CD8-positive, alpha-beta memory T cell (primary cell): Measurements from ENCODE around the gene SLC38A9. TPM values are rescaled to one million over a fixed set of nuclear protein-coding genes. Genes with fewer than 3 reads are reported as not detected.

Experiments used
- CTCF ChIA-PET: fragments of 350-600 bp; sonication (Branson Sonifier 250); formaldehyde crosslinking; loops from one replicate; lab custom pipeline; 2021; ENCODE audit warnings: antibody characterized with exemption; lab: Charles Lee
- POLR2A ChIA-PET: fragments of 350-600 bp; sonication (Branson Sonifier 250); formaldehyde crosslinking; loops from one replicate; lab custom pipeline; 2021; ENCODE audit warnings: antibody characterized with exemption; lab: Charles Lee
- DNase-seq, 5 donors: peaks; one replicate each; pipeline versions ENCODE4 v3.0.0 to v3.0.0-alpha.2; 2020 to 2022; ENCODE audit warnings: mixed read lengths in 1 of 5
- H3K27ac ChIP-seq: one replicate; pipeline ENCODE4 v1.7.0; 2013; ENCODE audit warnings: low read depth, mild to moderate bottlenecking, low read length, moderate library complexity
- H3K27me3 ChIP-seq: 2 replicates; pipeline ENCODE4 v1.7.0; 2013; ENCODE audit warnings: low read length, mild to moderate bottlenecking; ENCODE audit not compliant: insufficient read depth, poor library complexity, severe bottlenecking
- H3K36me3 ChIP-seq: 2 replicates; pipeline ENCODE4 v1.7.0; 2013; ENCODE audit warnings: mild to moderate bottlenecking, low read length, moderate library complexity; ENCODE audit not compliant: insufficient read depth
- H3K4me1 ChIP-seq: 2 replicates; pipeline ENCODE4 v1.7.0; 2013; ENCODE audit warnings: mild to moderate bottlenecking, low read length, moderate library complexity; ENCODE audit not compliant: insufficient read depth
- H3K4me3 ChIP-seq: 2 replicates; pipeline ENCODE4 v1.7.0; 2013; ENCODE audit warnings: mild to moderate bottlenecking, low read length
- H3K9me3 ChIP-seq: 2 replicates; pipeline ENCODE4 v1.7.0; 2013; ENCODE audit warnings: mild to moderate bottlenecking, low read length
- H3K27ac Mint-ChIP-seq, 8 donors: one replicate each; pipeline ENCODE4 v1.8.0; 2020 to 2021; ENCODE audit warnings: mixed read lengths in 8 of 8, mild to moderate bottlenecking in 6 of 8, inconsistent platforms in 3 of 8, moderate library complexity in 3 of 8
- H3K27me3 Mint-ChIP-seq, 2 donors: one replicate each; pipeline ENCODE4 v1.8.0; 2020 to 2021; ENCODE audit warnings: mixed read lengths in 2 of 2, mild to moderate bottlenecking in 1 of 2, moderate library complexity in 1 of 2
- H3K36me3 Mint-ChIP-seq, 3 donors: one replicate each; pipeline ENCODE4 v1.8.0; 2020 to 2021; ENCODE audit warnings: mixed read lengths in 3 of 3, inconsistent platforms in 1 of 3, mild to moderate bottlenecking in 1 of 3
- H3K4me1 Mint-ChIP-seq, 3 donors: one replicate each; pipeline ENCODE4 v1.8.0; 2020 to 2021; ENCODE audit warnings: mixed read lengths in 3 of 3, inconsistent platforms in 1 of 3, mild to moderate bottlenecking in 1 of 3
- H3K4me3 Mint-ChIP-seq, 7 donors: one replicate each; pipeline ENCODE4 v1.8.0; 2020 to 2021; ENCODE audit warnings: mixed read lengths in 7 of 7, mild to moderate bottlenecking in 6 of 7, moderate library complexity in 4 of 7, inconsistent platforms in 2 of 7
- H3K9me3 Mint-ChIP-seq, 5 donors: one replicate each; pipeline ENCODE4 v1.8.0; 2020 to 2022; ENCODE audit warnings: mixed read lengths in 5 of 5, mild to moderate bottlenecking in 3 of 5, moderate library complexity in 2 of 5, inconsistent platforms in 1 of 5
- polyA plus RNA-seq: library from polyadenylated mRNA; unstranded; fragments of 300-500 nt; fragmentation: Illumina TruSeq; gene quantifications from one replicate; pipeline ENCODE4 v1.2.3, GENCODE V29; 2021
- total RNA-seq, 2 experiments: library from RNA; stranded (reverse); gene quantifications; one replicate each; pipeline ENCODE4 v1.2.3, GENCODE V29; 2021

Gene SLC38A9
- total and polyA plus RNA-seq, 3 experiments from 2014 or later: 13.6 to 23.4 (median 21.3) TPM

DNA sequence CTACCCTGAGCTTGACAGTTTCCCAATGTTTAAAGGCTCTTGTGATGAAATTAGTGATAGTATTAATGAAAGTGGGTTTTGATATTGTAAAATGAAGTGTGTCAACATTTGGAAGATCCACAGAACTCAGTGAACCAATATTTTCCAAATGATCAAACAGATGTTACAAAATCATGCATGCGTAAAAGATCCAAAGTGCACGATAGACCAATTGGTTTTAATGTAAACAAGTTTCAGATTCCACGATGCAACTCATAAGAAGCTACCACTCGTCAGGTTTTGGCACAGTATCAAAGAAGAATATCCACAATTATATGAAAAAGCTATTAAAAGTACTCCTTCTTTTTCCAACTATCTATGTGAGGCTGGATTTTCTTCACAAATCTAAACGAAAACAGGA is 82.3 kb downstream of the SLC38A9 start:
- Mint-ChIP-seq H3K36me3 (peaks cover 10 to 43% (median 25%) of the 10 kb centered on the region in 3 donors), H3K9me3 (no peaks in the 10 kb centered on the region), H3K4me1 (peaks cover 0 to 7% (median 5%) of the 10 kb centered on the region in 3 donors), H3K27ac (no peak overlapping the region), H3K27me3 (no peaks in the 10 kb centered on the region), H3K4me3 (no peak overlapping the region)
- Histone ChIP-seq H3K36me3 (no peaks in the 10 kb centered on the region), H3K27ac (no peak overlapping the region), H3K9me3 (no peaks in the 10 kb centered on the region), H3K4me1 (peaks cover 7% of the 10 kb centered on the region), H3K4me3 (no peak overlapping the region), H3K27me3 (no peaks in the 10 kb centered on the region)
- ChIA-PET CTCF (no interaction called here), POLR2A (no interaction called here)
- no peak for DNase-seq

DNA sequence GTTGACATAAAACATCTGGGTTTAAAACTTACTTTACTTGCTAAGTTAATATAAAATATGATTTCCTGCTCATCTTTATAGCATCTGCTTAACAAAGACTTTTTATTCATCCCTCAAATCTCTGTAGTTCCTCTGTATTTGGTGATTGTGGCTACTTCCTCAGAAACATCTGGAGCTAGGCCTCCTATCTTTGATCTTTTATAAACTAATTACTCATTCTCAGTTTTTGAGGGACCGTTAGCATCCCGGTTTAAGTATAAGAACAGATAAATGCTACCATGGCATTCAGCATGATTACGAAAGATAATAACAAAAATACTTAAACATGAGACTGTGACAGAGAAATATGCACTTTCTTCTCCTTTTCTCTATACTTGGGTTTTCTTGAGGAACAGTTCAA is 85.3 kb downstream of the SLC38A9 start:
- H3K36me3 Mint-ChIP-seq: peaks cover 4 to 28% (median 17%) of the 10 kb centered on the region in 3 donors
- no peaks in the 10 kb centered on the region for H3K27me3 ChIP-seq
- no peaks in the 10 kb centered on the region for H3K9me3 Mint-ChIP-seq
- no peaks in the 10 kb centered on the region for H3K36me3 ChIP-seq
- H3K4me3 ChIP-seq: no peak overlapping the region
- no peaks in the 10 kb centered on the region for H3K4me1 ChIP-seq
- H3K27ac ChIP-seq: no peak overlapping the region
- no peak overlapping the region for H3K4me3 Mint-ChIP-seq
- no peaks in the 10 kb centered on the region for H3K4me1 Mint-ChIP-seq
- DNase-seq: no peak
- H3K9me3 ChIP-seq: no peaks in the 10 kb centered on the region
- H3K27ac Mint-ChIP-seq: no peak overlapping the region
- ChIA-PET CTCF (no interaction called here), POLR2A (no interaction called here)
- no peaks in the 10 kb centered on the region for H3K27me3 Mint-ChIP-seq

DNA sequence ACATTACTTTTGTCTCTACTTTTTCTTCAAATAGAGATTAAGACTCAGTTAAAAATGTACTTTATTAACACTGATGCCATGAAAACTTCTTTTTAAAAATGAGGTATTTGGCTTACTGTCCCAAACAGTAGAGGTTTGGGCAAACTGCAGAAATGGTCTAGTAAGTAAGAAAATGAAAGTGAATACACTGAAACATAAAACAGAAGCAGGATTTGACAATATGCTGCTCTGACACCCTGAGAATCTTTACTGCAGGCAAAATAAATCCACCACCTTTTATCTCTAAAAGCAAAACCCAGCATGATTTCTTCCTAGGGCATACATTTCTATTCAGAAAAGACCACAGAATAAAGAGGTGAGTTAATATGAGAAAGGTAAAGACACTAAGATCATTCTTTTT is 86.2 kb downstream of the SLC38A9 start:
- no peaks in the 10 kb centered on the region for H3K4me1 ChIP-seq
- no peaks in the 10 kb centered on the region for H3K9me3 ChIP-seq
- peaks cover 4 to 23% (median 17%) of the 10 kb centered on the region in 3 donors for H3K36me3 Mint-ChIP-seq
- DNase-seq: no peak
- ChIA-PET CTCF (no interaction called here), POLR2A (no interaction called here)
- H3K27ac ChIP-seq: no peak overlapping the region
- no peaks in the 10 kb centered on the region for H3K27me3 ChIP-seq
- no peaks in the 10 kb centered on the region for H3K9me3 Mint-ChIP-seq
- H3K4me1 Mint-ChIP-seq: no peaks in the 10 kb centered on the region
- no peak overlapping the region for H3K27ac Mint-ChIP-seq
- H3K4me3 ChIP-seq: no peak overlapping the region
- H3K36me3 ChIP-seq: no peaks in the 10 kb centered on the region
- no peak overlapping the region for H3K4me3 Mint-ChIP-seq
- H3K27me3 Mint-ChIP-seq: no peaks in the 10 kb centered on the region

DNA sequence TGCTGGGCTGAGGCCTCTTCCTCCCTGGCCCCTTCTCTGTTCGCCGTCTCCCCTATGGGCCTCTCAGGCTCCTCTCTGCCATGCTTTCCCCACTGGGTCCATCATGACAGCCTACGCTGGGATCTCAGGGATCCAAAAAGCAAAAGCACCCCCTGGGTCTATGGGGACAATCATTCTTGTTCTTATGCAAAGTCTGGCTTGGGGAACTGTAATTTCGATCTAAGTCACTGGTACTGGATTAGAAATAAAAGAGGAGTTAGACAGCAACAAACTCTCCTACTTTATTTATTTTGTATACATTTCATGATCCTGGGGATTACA is 86.6 kb downstream of the SLC38A9 start:
- Mint-ChIP-seq H3K4me1 (no peaks in the 10 kb centered on the region), H3K4me3 (no peak overlapping the region)
- DNase-seq: no peak

DNA sequence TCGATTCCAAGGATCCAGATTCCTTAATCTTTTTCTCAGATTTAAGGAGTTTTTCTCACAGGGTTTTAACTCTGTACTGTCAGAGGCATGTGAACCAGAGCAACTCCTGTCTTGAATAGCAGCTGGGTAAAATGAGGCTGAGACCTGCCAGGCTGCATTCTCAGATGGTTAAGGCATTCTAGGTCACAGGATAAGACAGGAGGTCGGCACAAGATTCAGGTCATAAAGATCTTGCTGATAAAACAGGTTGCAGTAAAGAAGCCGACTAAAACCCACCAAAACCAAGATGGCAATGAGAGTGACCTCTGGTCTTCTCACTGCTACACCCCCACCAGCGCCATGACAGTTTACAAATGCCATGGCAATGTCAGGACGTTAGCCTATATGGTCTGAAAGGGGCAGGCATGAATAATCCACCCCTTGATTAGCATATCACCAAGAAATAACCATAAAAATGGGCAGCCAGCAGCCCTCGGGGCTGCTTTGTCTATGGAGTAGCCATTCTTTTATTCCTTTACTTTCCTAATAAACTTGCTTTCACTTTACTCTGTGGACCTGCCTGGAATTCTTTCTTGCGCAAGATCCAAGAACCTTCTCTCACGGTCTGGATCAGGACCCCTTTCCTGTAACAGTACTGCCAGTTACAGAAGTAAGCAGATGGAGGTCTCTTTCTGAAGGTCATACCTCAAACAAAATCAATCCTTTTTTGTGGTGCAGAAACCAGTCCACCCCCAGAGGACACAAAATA is 87.1 kb downstream of the SLC38A9 start:
- H3K36me3 ChIP-seq: no peaks in the 10 kb centered on the region
- CTCF ChIA-PET: interaction anchor here (1.2 kb wide), 1 partner anchor 23 kb away, joined by 3 read pairs; no protein-coding TSS in a partner anchor
- Mint-ChIP-seq H3K4me1 (no peaks in the 10 kb centered on the region), H3K27me3 (no peaks in the 10 kb centered on the region), H3K27ac (no peak overlapping the region), H3K36me3 (peaks cover 4 to 22% (median 17%) of the 10 kb centered on the region in 3 donors), H3K4me3 (no peak overlapping the region), H3K9me3 (no peaks in the 10 kb centered on the region)
- no peak overlapping the region for H3K27ac ChIP-seq
- POLR2A ChIA-PET: no interaction called here
- H3K9me3 ChIP-seq: no peaks in the 10 kb centered on the region
- H3K27me3 ChIP-seq: no peaks in the 10 kb centered on the region
- DNase-seq: no peak
- no peak overlapping the region for H3K4me3 ChIP-seq
- H3K4me1 ChIP-seq: no peaks in the 10 kb centered on the region

More for the DNA sequence above, 86.6 kb downstream of the SLC38A9 start:
- no peaks in the 10 kb centered on the region for H3K36me3 ChIP-seq
- Mint-ChIP-seq H3K9me3 (no peaks in the 10 kb centered on the region), H3K27ac (peak overlapping the region in 1 of 8 donors; percentile 17), H3K27me3 (no peaks in the 10 kb centered on the region), H3K36me3 (peaks cover 4 to 23% (median 17%) of the 10 kb centered on the region in 3 donors)
- no peak overlapping the region for H3K4me3 ChIP-seq
- no peak overlapping the region for H3K27ac ChIP-seq
- CTCF ChIA-PET: no interaction called here
- POLR2A ChIA-PET: no interaction called here
- H3K4me1 ChIP-seq: no peaks in the 10 kb centered on the region
- no peaks in the 10 kb centered on the region for H3K27me3 ChIP-seq
- H3K9me3 ChIP-seq: no peaks in the 10 kb centered on the region

DNA sequence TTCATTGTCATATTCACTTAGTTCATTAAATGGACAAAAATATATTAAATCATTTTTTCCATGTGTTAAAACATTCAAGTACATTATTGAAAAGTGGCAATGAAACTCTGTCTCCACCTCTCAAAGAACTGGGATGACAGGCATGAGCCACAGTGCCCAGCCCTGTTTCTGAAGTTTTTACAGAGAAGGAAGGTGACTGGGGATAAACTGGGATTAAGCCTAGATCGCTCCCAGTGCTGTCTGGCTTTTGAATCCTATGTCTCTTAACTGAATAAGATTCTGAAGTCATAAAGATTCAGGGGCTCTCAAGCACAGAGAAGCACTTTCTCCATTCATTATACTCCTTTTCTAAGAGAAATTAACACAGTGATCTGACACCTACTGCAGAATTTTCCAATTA is 88.3 kb downstream of the SLC38A9 start:
- H3K27me3 Mint-ChIP-seq: no peaks in the 10 kb centered on the region
- no peak overlapping the region for H3K27ac ChIP-seq
- no peaks in the 10 kb centered on the region for H3K4me1 ChIP-seq
- no peak for DNase-seq
- ChIA-PET CTCF (no interaction called here), POLR2A (interaction anchor here (0.5 kb wide), 1 partner anchor 76 kb away, joined by 3 read pairs; no protein-coding TSS in a partner anchor)
- no peaks in the 10 kb centered on the region for H3K9me3 Mint-ChIP-seq
- no peaks in the 10 kb centered on the region for H3K27me3 ChIP-seq
- H3K9me3 ChIP-seq: no peaks in the 10 kb centered on the region
- H3K4me3 Mint-ChIP-seq: no peak overlapping the region
- H3K36me3 ChIP-seq: no peaks in the 10 kb centered on the region
- no peak overlapping the region for H3K27ac Mint-ChIP-seq
- H3K36me3 Mint-ChIP-seq: peaks cover 0 to 18% (median 14%) of the 10 kb centered on the region in 3 donors
- no peaks in the 10 kb centered on the region for H3K4me1 Mint-ChIP-seq
- H3K4me3 ChIP-seq: no peak overlapping the region

DNA sequence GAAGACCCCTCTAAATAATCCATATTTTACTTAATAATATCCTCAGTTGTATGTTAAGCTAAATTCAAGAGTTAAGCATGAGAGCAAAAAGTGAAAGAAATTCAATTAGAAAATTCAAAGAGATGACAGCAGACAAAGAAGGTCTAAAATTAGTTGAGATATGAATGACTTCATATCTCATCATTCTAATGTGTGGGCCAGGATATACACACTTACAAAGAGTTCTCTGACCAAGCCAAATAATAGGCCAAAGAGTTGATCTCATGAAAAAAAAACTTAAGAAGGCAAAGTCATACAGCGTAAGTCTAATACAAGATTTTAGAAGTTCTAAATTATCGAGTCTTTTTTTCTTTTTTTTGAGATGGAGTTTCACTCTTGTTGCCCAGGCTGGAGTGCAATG is 89.7 kb downstream of the SLC38A9 start:
- Histone ChIP-seq H3K4me1 (no peaks in the 10 kb centered on the region), H3K27me3 (no peaks in the 10 kb centered on the region), H3K27ac (no peak overlapping the region), H3K9me3 (no peaks in the 10 kb centered on the region), H3K4me3 (no peak overlapping the region), H3K36me3 (no peaks in the 10 kb centered on the region)
- Mint-ChIP-seq H3K27ac (peak overlapping the region in 1 of 8 donors; percentile 32), H3K4me3 (no peak overlapping the region), H3K4me1 (no peaks in the 10 kb centered on the region), H3K9me3 (no peaks in the 10 kb centered on the region), H3K27me3 (no peaks in the 10 kb centered on the region), H3K36me3 (peaks cover 0 to 18% (median 12%) of the 10 kb centered on the region in 3 donors)
- no peak for DNase-seq
- ChIA-PET CTCF (no interaction called here), POLR2A (no interaction called here)

DNA sequence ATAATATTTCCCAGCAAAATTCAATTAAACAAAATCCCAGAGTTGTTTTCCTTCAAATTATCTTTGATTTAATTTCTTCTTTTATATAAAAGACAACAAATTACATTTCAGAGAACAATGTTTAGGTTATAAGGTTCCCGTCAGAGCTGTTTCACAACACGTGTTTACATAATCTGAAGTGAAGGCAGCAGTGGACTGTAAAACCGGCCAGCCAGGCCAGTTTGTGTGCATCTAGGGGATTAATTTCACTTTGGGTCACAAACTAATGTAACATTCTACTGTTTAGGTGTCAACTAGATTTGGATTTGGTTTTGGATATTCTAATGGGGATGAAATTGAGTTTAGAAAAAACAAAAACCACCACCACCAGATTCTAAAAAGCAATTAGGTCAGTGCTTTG is 90.9 kb downstream of the SLC38A9 start:
- no peak overlapping the region for H3K4me3 ChIP-seq
- Mint-ChIP-seq H3K4me3 (no peak overlapping the region), H3K9me3 (no peaks in the 10 kb centered on the region), H3K27ac (no peak overlapping the region), H3K36me3 (peaks cover 0 to 11% (median 10%) of the 10 kb centered on the region in 3 donors), H3K4me1 (no peaks in the 10 kb centered on the region), H3K27me3 (no peaks in the 10 kb centered on the region)
- no peak overlapping the region for H3K27ac ChIP-seq
- DNase-seq: no peak
- no peaks in the 10 kb centered on the region for H3K27me3 ChIP-seq
- POLR2A ChIA-PET: no interaction called here
- H3K4me1 ChIP-seq: no peaks in the 10 kb centered on the region
- H3K9me3 ChIP-seq: no peaks in the 10 kb centered on the region
- CTCF ChIA-PET: no interaction called here
- no peaks in the 10 kb centered on the region for H3K36me3 ChIP-seq
